HepG2 (cell line): Measurements from ENCODE around the gene SCARF1. TPM values are rescaled to one million over a fixed set of nuclear protein-coding genes. Genes with fewer than 3 reads are reported as not detected.

Experiments used
- CHD2 ChIP-seq: IDR thresholded peaks from 2 replicates; pipeline ENCODE4 v1.6.1; 2011; ENCODE audit warnings: low read depth, low read length, improper control_type of control experiment
- HOXD1 ChIP-seq: sonication (generic); formaldehyde crosslinking; IDR thresholded peaks from 2 replicates; pipeline ENCODE4 v1.5.0; 2020; ENCODE audit warnings: missing genetic modification reagents
- MXI1 ChIP-seq: IDR thresholded peaks from 3 replicates; pipeline ENCODE4 v1.6.1; 2012; ENCODE audit warnings: low read depth, low read length, inconsistent platforms, borderline replicate concordance
- MYC ChIP-seq: sonication (generic); formaldehyde crosslinking; IDR thresholded peaks from 2 replicates; pipeline ENCODE4 v1.9.0; 2021; ENCODE audit warnings: missing genetic modification reagents, borderline replicate concordance
- NFE2L2 ChIP-seq: fragments of 150-350 bp; IDR thresholded peaks from 2 replicates; pipeline ENCODE4 v1.6.1; 2014; ENCODE audit warnings: low read length
- NFYC ChIP-seq: IDR thresholded peaks from 2 replicates; pipeline ENCODE4 v1.6.1; 2016; ENCODE audit warnings: missing genetic modification reagents, missing compliant biosample characterization
- NR2F2 ChIP-seq: IDR thresholded peaks from 2 replicates; pipeline ENCODE4 v1.6.1; 2012; ENCODE audit warnings: low read depth, inconsistent platforms, borderline replicate concordance
- PHF21A ChIP-seq: sonication (generic); formaldehyde crosslinking; IDR thresholded peaks from 2 replicates; pipeline ENCODE4 v1.5.0; 2020; ENCODE audit warnings: mild to moderate bottlenecking, missing genetic modification reagents
- RORA ChIP-seq: sonication (generic); formaldehyde crosslinking; IDR thresholded peaks from 2 replicates; pipeline ENCODE4 v1.5.0; 2020; ENCODE audit warnings: mild to moderate bottlenecking, missing genetic modification reagents, moderate library complexity
- SAFB2 ChIP-seq: sonication (generic); formaldehyde crosslinking; IDR thresholded peaks from 2 replicates; pipeline ENCODE4 v1.5.1; 2020; ENCODE audit warnings: missing genetic modification reagents, low read depth, mild to moderate bottlenecking, borderline replicate concordance
- TAF1 ChIP-seq: sonication (generic); formaldehyde crosslinking; IDR thresholded peaks from 2 replicates; pipeline ENCODE4 v1.4.0; 2020; ENCODE audit warnings: missing genetic modification reagents
- ZFY ChIP-seq: sonication (generic); formaldehyde crosslinking; IDR thresholded peaks from 2 replicates; pipeline ENCODE4 v1.4.0; 2020; ENCODE audit warnings: missing genetic modification reagents
- ZNF350 ChIP-seq: sonication (generic); formaldehyde crosslinking; IDR thresholded peaks from 2 replicates; pipeline ENCODE4 v1.4.0; 2020; ENCODE audit warnings: mild to moderate bottlenecking, low read depth, missing genetic modification reagents, borderline replicate concordance
- ZNF547 ChIP-seq: sonication (generic); formaldehyde crosslinking; IDR thresholded peaks from 2 replicates; pipeline ENCODE4 v1.5.1; 2020; ENCODE audit warnings: mild to moderate bottlenecking, missing genetic modification reagents
- ZNF562 ChIP-seq: sonication (generic); formaldehyde crosslinking; IDR thresholded peaks from 2 replicates; pipeline ENCODE4 v1.8.0; 2022; ENCODE audit warnings: missing genetic modification reagents, borderline replicate concordance
- ZNF672 ChIP-seq: sonication (generic); formaldehyde crosslinking; IDR thresholded peaks from 2 replicates; pipeline ENCODE4 v1.8.1; 2022; ENCODE audit warnings: missing genetic modification reagents
- ZNF7 ChIP-seq: IDR thresholded peaks from 2 replicates; pipeline ENCODE4 v1.6.1; 2016; ENCODE audit warnings: missing biosample characterization, missing genetic modification reagents
- ZNF891 ChIP-seq: sonication (generic); formaldehyde crosslinking; IDR thresholded peaks from 2 replicates; pipeline ENCODE4 v1.5.0; 2020; ENCODE audit warnings: mild to moderate bottlenecking, missing genetic modification reagents
- polyA plus RNA-seq, 8 experiments: library from polyadenylated mRNA; depleted of rRNA in 3 of 8; stranded (reverse) in 7 of 8; unstranded in 1 of 8; fragments of >200 nt; fragmentation: Illumina TruSeq in 4 of 8; extraction: Trizol in 4 of 8; gene quantifications; 2 replicates each; pipeline versions ENCODE4 v1.2.1 to v1.2.3, GENCODE V29; 2011 to 2016; ENCODE audit warnings: low read depth in 4 of 8, missing spikeins in 1 of 8, mixed read lengths in 1 of 8; ENCODE audit not compliant: insufficient read depth in 1 of 8
- total RNA-seq, 5 experiments: library from RNA; depleted of rRNA; stranded (reverse); fragments of >200 nt; fragmentation: Illumina TruSeq; extraction: Trizol; gene quantifications; 2 replicates each; pipeline ENCODE4 v1.2.3, GENCODE V29; 2016; ENCODE audit warnings: low read depth in 1 of 5
- TF ChIP-seq, protein P1 (sequence below): IDR thresholded peaks from 2 replicates; pipeline ENCODE4 v1.4.0; 2020; ENCODE audit warnings: mild to moderate bottlenecking, missing genetic modification reagents
- TF ChIP-seq, protein P2 (sequence below): sonication (generic); formaldehyde crosslinking; IDR thresholded peaks from 2 replicates; pipeline ENCODE4 v1.4.0; 2020; ENCODE audit warnings: missing genetic modification reagents
- TF ChIP-seq, protein P3 (sequence below): sonication (generic); formaldehyde crosslinking; IDR thresholded peaks from 2 replicates; pipeline ENCODE4 v1.5.0; 2020; ENCODE audit warnings: missing genetic modification reagents, mild to moderate bottlenecking, borderline replicate concordance
- TF ChIP-seq, protein P4 (sequence below): sonication (generic); formaldehyde crosslinking; conservative IDR thresholded peaks from 2 replicates; pipeline ENCODE4 v1.5.0; 2020; ENCODE audit warnings: missing genetic modification reagents

The SCARF1 gene
- total and polyA plus RNA-seq, 2 of the 13 experiments (the other 11 are each of a cell fraction or from before 2014, with no cell fraction given) = 0.24 to 0.71 TPM

DNA sequence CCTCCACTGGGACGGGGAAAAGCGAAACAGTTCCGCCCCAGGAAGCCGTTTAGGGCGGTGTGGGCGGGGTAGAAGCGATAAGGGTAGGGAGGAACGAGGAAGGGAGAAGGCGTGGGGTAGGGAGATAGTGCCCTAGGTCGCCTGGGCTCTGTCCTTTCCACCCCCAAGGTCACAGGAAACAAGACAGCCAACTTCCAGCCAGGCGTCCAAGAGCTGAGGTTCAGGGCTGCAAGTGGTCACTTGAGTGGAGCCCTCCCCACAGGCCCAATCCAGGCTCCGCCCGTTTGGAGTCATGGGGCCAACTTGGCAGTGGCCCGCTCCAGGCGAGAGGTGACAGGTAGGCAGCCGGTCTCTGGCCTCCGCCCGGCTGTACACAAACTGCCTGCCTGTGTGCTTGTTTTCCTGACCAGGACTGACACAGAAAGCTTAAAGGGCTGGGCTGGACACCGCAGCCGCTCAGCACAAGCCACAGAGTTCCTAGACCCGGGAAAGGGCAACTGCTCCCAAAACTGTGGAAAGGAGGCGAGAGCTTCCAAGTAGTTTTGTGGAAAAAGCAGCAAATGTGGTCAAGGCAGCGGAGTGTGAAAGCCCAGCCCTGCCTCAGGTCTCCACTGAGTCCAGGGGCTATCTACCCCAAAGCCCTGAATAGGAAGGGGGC, 4.4 kb upstream of the SCARF1 start, which contains the start of gene RILP (continued):
- TF ChIP-seq, protein P1, sequence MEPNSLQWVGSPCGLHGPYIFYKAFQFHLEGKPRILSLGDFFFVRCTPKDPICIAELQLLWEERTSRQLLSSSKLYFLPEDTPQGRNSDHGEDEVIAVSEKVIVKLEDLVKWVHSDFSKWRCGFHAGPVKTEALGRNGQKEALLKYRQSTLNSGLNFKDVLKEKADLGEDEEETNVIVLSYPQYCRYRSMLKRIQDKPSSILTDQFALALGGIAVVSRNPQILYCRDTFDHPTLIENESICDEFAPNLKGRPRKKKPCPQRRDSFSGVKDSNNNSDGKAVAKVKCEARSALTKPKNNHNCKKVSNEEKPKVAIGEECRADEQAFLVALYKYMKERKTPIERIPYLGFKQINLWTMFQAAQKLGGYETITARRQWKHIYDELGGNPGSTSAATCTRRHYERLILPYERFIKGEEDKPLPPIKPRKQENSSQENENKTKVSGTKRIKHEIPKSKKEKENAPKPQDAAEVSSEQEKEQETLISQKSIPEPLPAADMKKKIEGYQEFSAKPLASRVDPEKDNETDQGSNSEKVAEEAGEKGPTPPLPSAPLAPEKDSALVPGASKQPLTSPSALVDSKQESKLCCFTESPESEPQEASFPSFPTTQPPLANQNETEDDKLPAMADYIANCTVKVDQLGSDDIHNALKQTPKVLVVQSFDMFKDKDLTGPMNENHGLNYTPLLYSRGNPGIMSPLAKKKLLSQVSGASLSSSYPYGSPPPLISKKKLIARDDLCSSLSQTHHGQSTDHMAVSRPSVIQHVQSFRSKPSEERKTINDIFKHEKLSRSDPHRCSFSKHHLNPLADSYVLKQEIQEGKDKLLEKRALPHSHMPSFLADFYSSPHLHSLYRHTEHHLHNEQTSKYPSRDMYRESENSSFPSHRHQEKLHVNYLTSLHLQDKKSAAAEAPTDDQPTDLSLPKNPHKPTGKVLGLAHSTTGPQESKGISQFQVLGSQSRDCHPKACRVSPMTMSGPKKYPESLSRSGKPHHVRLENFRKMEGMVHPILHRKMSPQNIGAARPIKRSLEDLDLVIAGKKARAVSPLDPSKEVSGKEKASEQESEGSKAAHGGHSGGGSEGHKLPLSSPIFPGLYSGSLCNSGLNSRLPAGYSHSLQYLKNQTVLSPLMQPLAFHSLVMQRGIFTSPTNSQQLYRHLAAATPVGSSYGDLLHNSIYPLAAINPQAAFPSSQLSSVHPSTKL (CRISPR knock-in tag) = peak; percentile 65
- no peak; the same call in 1 of the 2 replicates for TF ChIP-seq ZNF350 (CRISPR knock-in tag)
- no peak for TF ChIP-seq ZNF547 (CRISPR knock-in tag)
- TF ChIP-seq SAFB2 (CRISPR knock-in tag) = no peak
- TF ChIP-seq ZFY (CRISPR knock-in tag) = no peak
- no peak for TF ChIP-seq ZNF672
- no peak for TF ChIP-seq NFYC
- no peak for TF ChIP-seq RORA
- TF ChIP-seq ZNF7 (CRISPR knock-in tag) = no peak
- no peak for TF ChIP-seq CHD2
- TF ChIP-seq, protein P2, sequence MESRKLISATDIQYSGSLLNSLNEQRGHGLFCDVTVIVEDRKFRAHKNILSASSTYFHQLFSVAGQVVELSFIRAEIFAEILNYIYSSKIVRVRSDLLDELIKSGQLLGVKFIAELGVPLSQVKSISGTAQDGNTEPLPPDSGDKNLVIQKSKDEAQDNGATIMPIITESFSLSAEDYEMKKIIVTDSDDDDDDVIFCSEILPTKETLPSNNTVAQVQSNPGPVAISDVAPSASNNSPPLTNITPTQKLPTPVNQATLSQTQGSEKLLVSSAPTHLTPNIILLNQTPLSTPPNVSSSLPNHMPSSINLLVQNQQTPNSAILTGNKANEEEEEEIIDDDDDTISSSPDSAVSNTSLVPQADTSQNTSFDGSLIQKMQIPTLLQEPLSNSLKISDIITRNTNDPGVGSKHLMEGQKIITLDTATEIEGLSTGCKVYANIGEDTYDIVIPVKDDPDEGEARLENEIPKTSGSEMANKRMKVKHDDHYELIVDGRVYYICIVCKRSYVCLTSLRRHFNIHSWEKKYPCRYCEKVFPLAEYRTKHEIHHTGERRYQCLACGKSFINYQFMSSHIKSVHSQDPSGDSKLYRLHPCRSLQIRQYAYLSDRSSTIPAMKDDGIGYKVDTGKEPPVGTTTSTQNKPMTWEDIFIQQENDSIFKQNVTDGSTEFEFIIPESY (CRISPR knock-in tag) = no peak
- TF ChIP-seq HOXD1 (CRISPR knock-in tag) = no peak
- TF ChIP-seq, protein P3, sequence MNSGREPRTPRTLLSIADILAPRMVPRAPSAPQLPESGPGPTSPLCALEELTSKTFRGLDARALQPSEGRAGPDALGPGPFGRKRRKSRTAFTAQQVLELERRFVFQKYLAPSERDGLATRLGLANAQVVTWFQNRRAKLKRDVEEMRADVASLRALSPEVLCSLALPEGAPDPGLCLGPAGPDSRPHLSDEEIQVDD (CRISPR knock-in tag) = no peak; the same call in 1 of the 2 replicates
- 0 out of 2 replicates have a peak, but pooled peaks have one; percentile 15 for TF ChIP-seq TAF1 (CRISPR knock-in tag)
- TF ChIP-seq, protein P4, sequence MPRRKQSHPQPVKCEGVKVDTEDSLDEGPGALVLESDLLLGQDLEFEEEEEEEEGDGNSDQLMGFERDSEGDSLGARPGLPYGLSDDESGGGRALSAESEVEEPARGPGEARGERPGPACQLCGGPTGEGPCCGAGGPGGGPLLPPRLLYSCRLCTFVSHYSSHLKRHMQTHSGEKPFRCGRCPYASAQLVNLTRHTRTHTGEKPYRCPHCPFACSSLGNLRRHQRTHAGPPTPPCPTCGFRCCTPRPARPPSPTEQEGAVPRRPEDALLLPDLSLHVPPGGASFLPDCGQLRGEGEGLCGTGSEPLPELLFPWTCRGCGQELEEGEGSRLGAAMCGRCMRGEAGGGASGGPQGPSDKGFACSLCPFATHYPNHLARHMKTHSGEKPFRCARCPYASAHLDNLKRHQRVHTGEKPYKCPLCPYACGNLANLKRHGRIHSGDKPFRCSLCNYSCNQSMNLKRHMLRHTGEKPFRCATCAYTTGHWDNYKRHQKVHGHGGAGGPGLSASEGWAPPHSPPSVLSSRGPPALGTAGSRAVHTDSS (CRISPR knock-in tag) = no peak
- TF ChIP-seq MYC = peak; percentile 10; the same call in 1 of the 2 replicates
- peak; percentile 43; the same call in 1 of the 2 replicates for TF ChIP-seq PHF21A (CRISPR knock-in tag)
- TF ChIP-seq NR2F2 = no peak
- TF ChIP-seq ZNF562 (CRISPR knock-in tag) = no peak
- TF ChIP-seq NFE2L2 = no peak
- no peak for TF ChIP-seq ZNF891 (CRISPR knock-in tag)
- TF ChIP-seq MXI1 = peak; percentile 83; the same call in 1 of the 3 replicates
